Right cardiac atrium (tissue), 5 donors: ENCODE results near the gene SMARCA4. TPM values are rescaled to one million over a fixed set of nuclear protein-coding genes. Genes with fewer than 3 reads are reported as not detected.

ENCODE experiments used
- ATAC-seq, 2 donors: fragments of 200-7000 bp; cut with Tn5 transposase; one replicate each; pipeline versions ENCODE4 v1.8.0 to v1.9.1; 2020; ENCODE audit warnings: moderate library complexity in 2 of 2, mild to moderate bottlenecking in 1 of 2
- DNase-seq, 3 donors: peaks; one replicate each; pipeline ENCODE4 v3.0.0-alpha.2; 2020
- H3K27ac ChIP-seq: one replicate; pipeline ENCODE4 v1.5.1; 2013; ENCODE audit warnings: mild to moderate bottlenecking, low read length, control low read depth, moderate library complexity
- H3K27me3 ChIP-seq: one replicate; pipeline ENCODE4 v1.6.1; 2013; ENCODE audit not compliant: control insufficient read depth, insufficient read depth
- H3K4me1 ChIP-seq: one replicate; pipeline ENCODE4 v1.6.1; 2013; ENCODE audit warnings: low read length; ENCODE audit not compliant: control insufficient read depth, insufficient read depth
- H3K4me3 ChIP-seq: one replicate; pipeline ENCODE4 v1.5.1; 2013; ENCODE audit warnings: low read length, control low read depth
- H3K9me3 ChIP-seq: one replicate; pipeline ENCODE4 v1.6.1; 2013; ENCODE audit warnings: low read length; ENCODE audit not compliant: control insufficient read depth
- WGBS: extraction: QIAGEN DNeasy Blood & Tissue Kit; methylation state at CpG from one replicate; pipeline ENCODE4 v1.1.7; 2013; 5-methylcytosine and 5-hydroxymethylcytosine counted together
- intact Hi-C, 4 donors: fragments of 100-400 bp; cut with DNase I; formaldehyde crosslinking; loops; one replicate each; pipeline versions ENCODE4 v1.11.0 to v1.14.0; 2022 to 2023
- polyA plus RNA-seq: library from polyadenylated mRNA; stranded (reverse); fragments of 200-250 nt; gene quantifications from one replicate; pipeline ENCODE4 v1.2.3, GENCODE V29; 2013
- total RNA-seq, 4 donors: library from RNA; stranded (reverse); fragmentation: NEBNext Ultra II Directional; extraction: Animal tissue kit (Norgen Biotek cat#: 25700); gene quantifications; one replicate each; pipeline ENCODE4 v1.2.1, GENCODE V29; 2021
- donor health status: healthy with polysubstance abuse.
- donor health status: DM: no; HTN: yes; CAD: no.
- donor health status: DM: no; HTN: no; CAD: no.
- donor health status: DM: no; HTN: yes; CAD: no; lungs with severe emphysema.
- donor health status: DM: yes; HTN: yes; CAD: no.

Gene SMARCA4
- total and polyA plus RNA-seq, 5 donors, result 33.1 to 49.6 (median 44.4) TPM

DNA sequence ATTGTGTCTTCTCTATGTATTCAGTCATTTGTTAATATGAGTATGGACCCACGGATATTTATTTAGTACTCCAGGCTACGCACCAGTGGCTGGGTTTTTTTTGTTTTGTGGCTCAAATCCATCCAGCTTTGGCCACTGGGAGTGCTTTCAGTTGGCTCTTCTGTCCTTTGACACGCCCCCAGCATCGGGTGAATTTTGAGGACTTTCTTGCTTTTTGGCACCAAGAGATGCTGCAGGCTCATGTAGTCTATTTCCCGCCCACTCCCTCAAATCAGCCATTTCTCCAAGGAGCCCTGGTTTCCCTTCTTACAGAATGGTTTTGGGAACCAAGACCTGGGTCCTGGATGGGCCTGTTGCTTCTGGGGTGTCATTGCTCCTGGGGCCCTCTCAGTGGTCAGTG, 55.8 kb downstream of the SMARCA4 start:
- no peak overlapping the region for H3K4me3 ChIP-seq
- H3K27ac ChIP-seq, result no peak overlapping the region
- DNase-seq (peak in 1 of 3 donors; percentile 61), ATAC-seq (no peak)
- WGBS, result 67% methylated on average over 5 of the region's 5 CpGs
- no peaks in the 10 kb centered on the region for H3K27me3 ChIP-seq
- intact Hi-C loops, result no loop called here
- no peaks in the 10 kb centered on the region for H3K4me1 ChIP-seq
- H3K9me3 ChIP-seq, result no peaks in the 10 kb centered on the region

DNA sequence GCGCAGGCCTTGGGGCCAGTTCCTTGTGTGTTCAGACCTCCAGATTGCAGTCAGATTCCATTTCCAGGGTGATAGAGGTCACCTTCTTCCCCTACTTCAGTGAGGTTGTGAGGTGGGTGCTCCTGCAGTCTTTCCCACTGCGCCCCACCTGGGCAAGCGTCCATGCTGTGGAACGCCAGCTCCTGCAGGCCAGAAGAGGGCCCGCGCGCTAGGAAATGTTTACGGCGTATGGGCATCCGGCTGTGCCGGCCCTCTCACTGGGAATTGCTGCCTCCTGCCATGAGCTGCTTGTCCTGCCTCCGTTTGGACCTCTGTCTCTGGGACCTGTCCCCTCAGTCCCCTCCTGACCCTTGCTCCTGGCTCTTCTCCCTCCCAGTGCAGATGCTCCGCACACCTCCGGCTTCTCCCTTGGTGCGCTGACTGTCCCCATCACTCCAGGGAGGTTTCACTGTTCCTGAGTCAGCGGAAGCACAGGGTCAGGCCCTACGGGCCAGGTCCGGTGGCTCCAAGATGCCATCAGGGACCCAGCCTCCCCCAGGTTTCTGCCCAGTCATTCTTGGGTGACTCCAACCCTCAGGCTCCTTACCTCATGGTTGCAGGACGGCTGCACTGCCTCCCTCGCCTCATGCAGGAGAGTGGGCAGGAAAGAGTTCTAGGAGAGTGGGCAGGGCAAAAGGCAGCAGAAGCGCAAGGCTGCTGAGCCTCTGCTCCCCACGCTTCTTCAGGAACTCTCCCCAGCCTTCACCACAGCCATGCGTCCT, 56.6 kb downstream of the SMARCA4 start:
- Histone ChIP-seq H3K4me3 (no peak overlapping the region), H3K27ac (no peak overlapping the region), H3K9me3 (no peaks in the 10 kb centered on the region), H3K27me3 (no peaks in the 10 kb centered on the region), H3K4me1 (no peaks in the 10 kb centered on the region)
- intact Hi-C loops, result no loop called here
- WGBS, result 93% methylated on average over 23 of the region's 23 CpGs
- DNase-seq (peak in 1 of 3 donors; percentile 41), ATAC-seq (no peak)

GRCh38 chr19:11018179-11018578, 57.3 kb downstream of the SMARCA4 start:
- Histone ChIP-seq H3K27me3 (no peaks in the 10 kb centered on the region), H3K4me1 (no peaks in the 10 kb centered on the region), H3K4me3 (no peak overlapping the region), H3K27ac (no peak overlapping the region), H3K9me3 (no peaks in the 10 kb centered on the region)
- ATAC-seq (no peak), DNase-seq (peak in 1 of 3 donors; percentile 17)
- intact Hi-C loops, result no loop called here
- WGBS, result 87% methylated on average over 12 of the region's 12 CpGs

- intact Hi-C loops, result no loop called here
- Histone ChIP-seq H3K27me3 (no peaks in the 10 kb centered on the region), H3K4me3 (no peak overlapping the region), H3K9me3 (no peaks in the 10 kb centered on the region), H3K27ac (no peak overlapping the region), H3K4me1 (no peaks in the 10 kb centered on the region)
- WGBS, result 93% methylated on average over 13 of the region's 13 CpGs
- ATAC-seq (no peak), DNase-seq (no peak)
Observed at GRCh38 chr19:11018763-11019162, 57.9 kb downstream of the SMARCA4 start.

- Histone ChIP-seq H3K4me3 (no peak overlapping the region), H3K27me3 (no peaks in the 10 kb centered on the region), H3K4me1 (no peaks in the 10 kb centered on the region), H3K27ac (no peak overlapping the region), H3K9me3 (no peaks in the 10 kb centered on the region)
- 94% methylated on average over 21 of the region's 21 CpGs for WGBS
- intact Hi-C loops, result no loop called here
- ATAC-seq (no peak), DNase-seq (peak in 1 of 3 donors; percentile 66)
Observed at GRCh38 chr19:11019262-11019661, 58.4 kb downstream of the SMARCA4 start.

DNA sequence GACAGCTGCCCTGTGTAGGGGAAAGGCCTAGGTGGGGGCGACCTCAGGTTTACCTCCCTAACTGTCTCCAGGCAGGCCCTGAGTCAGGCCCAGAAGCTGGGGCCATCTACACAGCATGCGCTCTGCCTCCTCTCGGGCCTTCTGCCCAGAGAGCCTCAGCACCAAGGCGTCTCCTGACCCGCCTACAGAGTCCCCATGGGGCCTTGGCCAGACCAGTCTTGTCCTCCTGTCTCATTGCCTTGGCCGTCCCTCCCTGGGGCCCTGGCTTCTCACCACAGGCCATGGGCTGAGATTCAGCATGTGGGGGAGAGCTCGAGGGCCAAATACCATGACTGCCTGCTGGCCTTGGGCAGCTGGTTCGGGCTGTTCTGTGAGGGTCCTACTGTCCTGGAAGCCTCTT, 59.0 kb downstream of the SMARCA4 start:
- WGBS, result 68% methylated on average over 8 of the region's 8 CpGs
- no peaks in the 10 kb centered on the region for H3K27me3 ChIP-seq
- H3K9me3 ChIP-seq, result no peaks in the 10 kb centered on the region
- no peaks in the 10 kb centered on the region for H3K4me1 ChIP-seq
- no peak overlapping the region for H3K4me3 ChIP-seq
- peak; percentile 85 to 91 (median 91) for DNase-seq
- H3K27ac ChIP-seq, result no peak overlapping the region
- ATAC-seq, result peak; percentile 72 to 75
- intact Hi-C loops, result no loop called here

- Histone ChIP-seq H3K4me1 (no peaks in the 10 kb centered on the region), H3K27me3 (no peaks in the 10 kb centered on the region), H3K9me3 (no peaks in the 10 kb centered on the region), H3K27ac (no peak overlapping the region), H3K4me3 (no peak overlapping the region)
- intact Hi-C loops, result no loop called here
- DNase-seq (peak in 1 of 3 donors; percentile 0), ATAC-seq (no peak)
- 92% methylated on average over 6 of the region's 6 CpGs for WGBS
Observed at GRCh38 chr19:11020423-11020822, 59.6 kb downstream of the SMARCA4 start.

GRCh38 chr19:11020982-11021759, 60.3 kb downstream of the SMARCA4 start:
- intact Hi-C loops, result no loop called here
- WGBS, result 88% methylated on average over 23 of the region's 23 CpGs
- H3K4me3 ChIP-seq, result no peak overlapping the region

DNA sequence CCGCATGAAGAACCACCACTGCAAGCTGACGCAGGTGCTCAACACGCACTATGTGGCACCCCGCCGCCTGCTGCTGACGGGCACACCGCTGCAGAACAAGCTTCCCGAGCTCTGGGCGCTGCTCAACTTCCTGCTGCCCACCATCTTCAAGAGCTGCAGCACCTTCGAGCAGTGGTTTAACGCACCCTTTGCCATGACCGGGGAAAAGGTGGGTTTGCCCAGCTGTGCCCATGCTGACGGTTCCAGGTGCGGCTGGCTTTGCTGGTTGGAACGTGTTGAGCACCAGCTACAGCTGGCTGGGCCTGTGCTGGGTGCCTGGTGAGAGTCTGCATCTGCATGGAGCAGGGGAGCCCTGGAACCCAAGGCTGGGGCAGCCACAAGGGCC, 60.9 kb downstream of the SMARCA4 start:
- WGBS, result 97% methylated on average over 15 of the region's 15 CpGs

More at GRCh38 chr19:11020982-11021759, 60.3 kb downstream of the SMARCA4 start:
- H3K27me3 ChIP-seq, result no peaks in the 10 kb centered on the region
- peak in 2 of 3 donors; percentile 42 to 47 for DNase-seq
- H3K9me3 ChIP-seq, result no peaks in the 10 kb centered on the region
- ATAC-seq, result no peak
- no peaks in the 10 kb centered on the region for H3K4me1 ChIP-seq
- no peak overlapping the region for H3K27ac ChIP-seq

DNA sequence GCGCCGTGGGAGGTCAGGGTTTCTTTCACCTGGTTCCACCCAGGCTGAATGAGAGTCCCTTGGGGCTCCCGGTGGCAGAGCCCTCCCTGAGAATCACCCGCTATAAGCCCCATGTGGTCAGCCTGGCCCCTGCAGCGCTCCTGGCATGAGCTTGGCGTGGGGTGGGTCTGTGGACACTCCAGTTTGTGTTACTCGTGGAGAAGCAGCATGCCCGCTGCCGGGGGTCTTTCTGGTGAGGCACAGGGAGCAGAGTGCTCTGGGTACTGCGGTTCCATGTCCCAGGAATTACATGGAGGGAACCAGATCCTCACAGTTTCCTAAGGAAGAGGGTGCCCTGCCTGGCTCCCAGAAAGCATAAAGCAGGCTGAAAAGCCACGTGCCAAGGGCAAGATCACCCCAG, 62.2 kb downstream of the SMARCA4 start:
- peak in 2 of 3 donors; percentile 24 to 34 for DNase-seq
- Histone ChIP-seq H3K27ac (no peak overlapping the region), H3K9me3 (no peaks in the 10 kb centered on the region), H3K27me3 (no peaks in the 10 kb centered on the region), H3K4me1 (no peaks in the 10 kb centered on the region), H3K4me3 (no peak overlapping the region)
- no peak for ATAC-seq
- WGBS, result 92% methylated on average over 11 of the region's 11 CpGs
- intact Hi-C loops, result no loop called here

More for the DNA sequence above, 60.9 kb downstream of the SMARCA4 start:
- no peaks in the 10 kb centered on the region for H3K4me1 ChIP-seq
- H3K9me3 ChIP-seq, result no peaks in the 10 kb centered on the region
- no peaks in the 10 kb centered on the region for H3K27me3 ChIP-seq
- no peak overlapping the region for H3K27ac ChIP-seq
- ATAC-seq (no peak), DNase-seq (peak in 2 of 3 donors; percentile 22 to 41)
- intact Hi-C loops, result no loop called here
- no peak overlapping the region for H3K4me3 ChIP-seq

- intact Hi-C loops, result no loop called here
- WGBS, result 91% methylated on average over 7 of the region's 7 CpGs
- ATAC-seq, result no peak
- H3K27me3 ChIP-seq, result no peaks in the 10 kb centered on the region
- peak in 2 of 3 donors; percentile 26 to 43 for DNase-seq
- no peaks in the 10 kb centered on the region for H3K4me1 ChIP-seq
- H3K27ac ChIP-seq, result no peak overlapping the region
- no peak overlapping the region for H3K4me3 ChIP-seq
- no peaks in the 10 kb centered on the region for H3K9me3 ChIP-seq
Observed at GRCh38 chr19:11023710-11024109, 62.9 kb downstream of the SMARCA4 start.
